ENCODE data around the gene ALPL.
A peak's percentile ranks its signal among the peaks of the same experiment; 100 is the strongest.

ALPL gene

GRCh38 chr1:21584096-21584495 lies 74.9 kb downstream of the ALPL start:
- DNase-seq: no peak

GRCh38 chr1:21585037-21585436 lies 75.8 kb downstream of the ALPL start:
- no peak for DNase-seq

GRCh38 chr1:21586222-21586621 lies 77.0 kb downstream of the ALPL start:
- DNase-seq: no peak

GRCh38 chr1:21586846-21587601 lies 77.8 kb downstream of the ALPL start:
- no peak for DNase-seq

GRCh38 chr1:21587602-21587953 lies 78.4 kb downstream of the ALPL start:
- no peak for DNase-seq

GRCh38 chr1:21589618-21590017 lies 80.4 kb downstream of the ALPL start:
- DNase-seq: no peak

- DNase-seq: no peak
Observed at GRCh38 chr1:21590126-21590880, 81.1 kb downstream of the ALPL start.

GRCh38 chr1:21590934-21591333 lies 81.7 kb downstream of the ALPL start:
- DNase-seq: no peak

- no peak for DNase-seq
Observed at GRCh38 chr1:21592086-21592865, 83.1 kb downstream of the ALPL start.

- DNase-seq: no peak
Observed at GRCh38 chr1:21593231-21593630, 84.0 kb downstream of the ALPL start.

- DNase-seq: no peak
Observed at GRCh38 chr1:21594501-21594900, 85.3 kb downstream of the ALPL start.

GRCh38 chr1:21594935-21595897 lies 86.0 kb downstream of the ALPL start:
- peak; percentile 85 for DNase-seq

GRCh38 chr1:21596174-21596573 lies 87.0 kb downstream of the ALPL start:
- DNase-seq: no peak

GRCh38 chr1:21596628-21597027 lies 87.4 kb downstream of the ALPL start:
- no peak for DNase-seq

GRCh38 chr1:21597753-21598152 lies 88.5 kb downstream of the ALPL start:
- no peak for DNase-seq

GRCh38 chr1:21598417-21598816 lies 89.2 kb downstream of the ALPL start:
- DNase-seq: no peak

- DNase-seq: no peak
Observed at GRCh38 chr1:21598904-21599303, 89.7 kb downstream of the ALPL start.

GRCh38 chr1:21599402-21599801 lies 90.2 kb downstream of the ALPL start:
- DNase-seq: no peak

GRCh38 chr1:21601278-21602048 lies 92.2 kb downstream of the ALPL start:
- no peak for DNase-seq

GRCh38 chr1:21603177-21604138 lies 94.2 kb downstream of the ALPL start:
- no peak for DNase-seq
